ENCODE measurements around the gene NIBAN1.

NIBAN1 gene

GRCh38 chr1:184932319-184932718, 42.0 kb downstream of the NIBAN1 start:
- H3K27ac ChIP-seq: no peak overlapping the region
- TF ChIP-seq CTCF (conservative IDR thresholded peaks at IDR 0.05) (no peak), ZFX (IDR thresholded peaks at IDR 0.05) (no peak)

GRCh38 chr1:184931566-184931965, 42.7 kb downstream of the NIBAN1 start:
- H3K27ac ChIP-seq: no peak overlapping the region
- TF ChIP-seq ZFX (IDR thresholded peaks at IDR 0.05): no peak
- no peak for TF ChIP-seq CTCF (conservative IDR thresholded peaks at IDR 0.05)

- peak overlapping the region; percentile 80 for H3K27ac ChIP-seq
- TF ChIP-seq CTCF (conservative IDR thresholded peaks at IDR 0.05) (no peak), ZFX (IDR thresholded peaks at IDR 0.05) (no peak)
Observed at GRCh38 chr1:184930645-184931044, 43.7 kb downstream of the NIBAN1 start.

- TF ChIP-seq ZFX (IDR thresholded peaks at IDR 0.05): no peak
- TF ChIP-seq CTCF (conservative IDR thresholded peaks at IDR 0.05): no peak
- H3K27ac ChIP-seq: peak overlapping the region; percentile 52; the same call in 1 of the 2 replicates
Observed at GRCh38 chr1:184930232-184930631, 44.1 kb downstream of the NIBAN1 start.

GRCh38 chr1:184929711-184930202, 44.6 kb downstream of the NIBAN1 start:
- peak overlapping the region; percentile 52; the same call in 1 of the 2 replicates for H3K27ac ChIP-seq
- TF ChIP-seq CTCF (conservative IDR thresholded peaks at IDR 0.05): no peak

GRCh38 chr1:184928394-184928793, 45.9 kb downstream of the NIBAN1 start:
- peak overlapping the region; percentile 73 for H3K27ac ChIP-seq
- TF ChIP-seq CTCF (conservative IDR thresholded peaks at IDR 0.05) (no peak), ZFX (IDR thresholded peaks at IDR 0.05) (no peak)

Data from C4-2B (cell line).